ENCODE data around the gene RANBP3.

RANBP3 gene

DNA sequence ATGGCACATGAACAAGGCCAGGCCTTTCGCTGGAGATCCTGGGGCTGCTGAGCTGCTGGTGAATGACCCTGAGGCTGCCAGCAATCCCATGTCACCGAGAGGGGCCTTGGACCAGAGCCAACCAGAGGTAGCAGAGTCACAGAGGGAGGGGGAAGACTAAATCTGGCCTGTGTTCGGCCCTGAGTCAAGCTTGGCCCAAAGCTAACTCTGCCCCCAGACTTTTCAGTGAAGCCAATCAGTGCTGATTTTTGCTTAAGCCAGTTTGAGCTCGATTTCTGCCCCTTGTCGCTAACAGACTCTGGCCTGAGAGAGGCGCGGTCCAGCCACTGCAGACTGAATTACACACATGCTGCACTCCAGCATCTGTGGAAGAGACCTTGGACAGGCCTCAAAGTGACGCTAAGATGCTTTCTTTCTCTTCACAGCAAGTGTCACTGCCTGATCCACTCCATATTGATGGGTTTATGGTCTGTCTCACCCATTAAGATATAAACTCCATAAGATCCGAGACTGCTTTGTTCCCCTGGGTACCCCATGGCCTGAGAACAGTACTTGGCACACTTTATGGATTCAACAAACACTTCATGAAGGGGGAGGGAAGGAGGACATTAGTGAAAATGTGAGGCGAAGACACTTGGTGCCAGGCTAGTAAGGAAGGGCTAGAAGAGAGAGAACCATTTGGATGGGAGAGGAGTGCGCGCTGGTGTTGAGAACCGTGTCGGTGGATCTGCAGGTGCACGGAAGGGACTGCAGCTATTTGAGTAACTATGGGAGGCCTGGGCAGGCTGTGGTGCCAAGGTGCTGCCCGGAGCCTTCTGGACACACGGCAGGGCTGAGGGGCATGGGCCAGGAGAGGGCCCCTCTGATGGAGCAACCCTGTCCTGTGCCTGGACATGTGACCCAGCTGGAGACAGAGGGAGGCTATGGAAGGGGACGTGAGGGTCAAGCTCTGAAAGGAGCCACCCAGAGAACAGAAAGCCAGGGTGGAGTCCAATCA is 17.6 kb downstream of the RANBP3 start:
- TF ChIP-seq CTCF (IDR thresholded peaks at IDR 0.05; ENCODE audit: borderline replicate concordance, control extremely low read depth, extremely low read depth, insufficient read depth, missing control alignments) = no peak
- DNase-seq (ENCODE audit: low spot score) = no peak
- in situ Hi-C loops (cut with MboI; ENCODE audit: low sequenced_read_pairs, unreplicated experiment) = no loop called here

- in situ Hi-C loops (cut with MboI; ENCODE audit: low sequenced_read_pairs, unreplicated experiment) = no loop called here
- no peak for DNase-seq (ENCODE audit: low spot score)
- TF ChIP-seq CTCF (IDR thresholded peaks at IDR 0.05; ENCODE audit: borderline replicate concordance, control extremely low read depth, extremely low read depth, insufficient read depth, missing control alignments) = no peak
These were observed 18.5 kb downstream of the RANBP3 start for GRCh38 chr19:5959260-5960004.

DNA sequence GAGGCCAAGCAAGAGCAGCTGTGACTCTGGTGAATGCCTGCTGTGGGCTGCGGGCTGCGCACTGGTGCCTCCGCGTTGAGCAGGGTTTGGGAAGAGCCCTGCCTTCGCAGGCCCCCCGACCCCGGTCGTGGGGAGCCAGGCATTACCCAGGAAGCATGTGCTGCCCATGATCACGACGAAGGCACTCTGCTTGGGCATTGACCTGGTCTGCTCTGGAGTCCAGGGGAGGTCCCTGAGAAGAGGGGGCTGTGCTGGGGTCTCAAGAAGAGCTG is 19.2 kb downstream of the RANBP3 start:
- TF ChIP-seq CTCF (IDR thresholded peaks at IDR 0.05; ENCODE audit: borderline replicate concordance, control extremely low read depth, extremely low read depth, insufficient read depth, missing control alignments) = no peak
- DNase-seq (ENCODE audit: low spot score) = no peak
- in situ Hi-C loops (cut with MboI; ENCODE audit: low sequenced_read_pairs, unreplicated experiment) = no loop called here

DNA sequence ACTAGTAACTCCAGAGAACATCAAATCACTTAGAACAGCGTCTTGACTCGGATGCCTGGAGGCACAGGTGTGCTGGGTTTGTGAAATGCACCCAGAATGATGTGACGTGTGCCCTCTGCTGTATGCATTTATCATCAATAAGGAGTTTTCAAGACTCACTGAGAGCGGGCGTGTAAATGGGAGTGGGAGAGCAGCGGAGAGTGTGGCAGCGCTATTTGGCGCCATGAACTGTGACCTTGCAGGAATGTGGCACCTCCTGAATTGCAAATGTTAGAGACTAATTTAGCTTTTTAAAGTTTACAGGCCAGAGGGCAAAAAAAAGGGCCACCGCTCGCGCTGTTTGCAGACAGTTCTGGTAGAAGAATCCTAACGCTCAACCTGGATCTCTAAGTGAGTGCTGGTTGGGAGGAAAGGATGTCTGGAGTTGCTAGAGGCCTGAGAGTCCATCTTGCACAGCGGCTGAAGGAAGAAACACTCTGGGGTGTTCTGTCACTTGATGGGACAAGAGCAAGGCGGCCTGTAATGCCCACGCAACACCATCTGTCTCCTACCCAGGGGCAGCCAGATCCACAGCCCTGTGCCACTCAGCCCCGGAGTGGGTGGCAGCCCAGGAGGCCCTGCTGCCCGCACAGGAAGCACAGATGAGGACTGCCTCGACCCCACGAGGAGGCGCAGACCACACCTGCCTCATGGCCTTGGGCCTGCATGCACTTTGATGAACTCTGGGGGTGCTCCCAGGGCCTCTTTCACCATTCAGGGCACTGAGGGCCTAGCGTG is 19.7 kb downstream of the RANBP3 start:
- TF ChIP-seq CTCF (IDR thresholded peaks at IDR 0.05; ENCODE audit: borderline replicate concordance, control extremely low read depth, extremely low read depth, insufficient read depth, missing control alignments) = no peak
- DNase-seq (ENCODE audit: low spot score) = no peak
- in situ Hi-C loops (cut with MboI; ENCODE audit: low sequenced_read_pairs, unreplicated experiment) = no loop called here

DNA sequence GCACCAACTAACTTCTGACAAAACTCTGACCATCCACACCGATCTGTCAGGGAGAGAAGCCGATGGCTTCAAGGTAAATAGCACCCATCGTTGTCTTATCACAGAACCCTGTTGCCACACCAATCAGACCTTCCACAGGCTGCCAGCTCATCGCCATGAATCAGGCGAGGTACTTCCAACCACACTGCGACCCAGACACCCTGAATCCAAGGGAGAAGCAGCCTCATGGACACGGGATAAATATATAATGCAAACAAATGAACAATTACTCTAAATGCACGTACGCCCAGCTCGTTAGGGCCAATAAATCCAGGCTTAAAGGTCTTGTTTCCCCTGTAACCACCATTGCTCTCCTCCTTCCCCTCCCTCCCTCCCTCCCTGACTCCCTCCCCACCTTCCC is 20.8 kb downstream of the RANBP3 start:
- in situ Hi-C loops (cut with MboI; ENCODE audit: low sequenced_read_pairs, unreplicated experiment) = no loop called here
- TF ChIP-seq CTCF (IDR thresholded peaks at IDR 0.05; ENCODE audit: borderline replicate concordance, control extremely low read depth, extremely low read depth, insufficient read depth, missing control alignments) = no peak
- no peak for DNase-seq (ENCODE audit: low spot score)

DNA sequence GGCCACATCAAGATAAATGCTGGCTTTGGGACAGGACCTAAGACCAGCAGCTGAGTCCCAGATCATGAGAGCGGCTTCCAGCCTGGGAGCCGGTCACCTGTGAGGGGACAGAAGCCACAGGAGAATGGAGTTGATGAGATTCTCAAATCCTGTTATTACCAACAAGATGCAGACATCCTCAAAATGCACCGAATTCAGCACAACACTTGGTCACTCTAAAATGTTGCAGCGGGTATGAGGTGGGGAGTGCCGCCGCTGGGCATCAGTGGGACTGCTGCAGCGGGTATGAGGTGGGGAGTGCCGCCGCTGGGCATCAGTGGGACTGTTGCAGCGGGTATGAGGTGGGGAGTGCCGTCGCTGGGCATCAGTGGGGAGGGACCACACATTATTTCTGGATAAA is 21.2 kb downstream of the RANBP3 start:
- no peak for TF ChIP-seq CTCF (IDR thresholded peaks at IDR 0.05; ENCODE audit: borderline replicate concordance, control extremely low read depth, extremely low read depth, insufficient read depth, missing control alignments)
- no peak for DNase-seq (ENCODE audit: low spot score)
- in situ Hi-C loops (cut with MboI; ENCODE audit: low sequenced_read_pairs, unreplicated experiment) = no loop called here

All from GM13976 (cell line).